Uterus (tissue), 4 donors: ENCODE results near the gene SLC4A8. TPM values are rescaled to one million over a fixed set of nuclear protein-coding genes. Genes with fewer than 3 reads are reported as not detected.

Experiments
- DNase-seq, 2 donors: peaks; one replicate each; pipeline ENCODE4 v3.0.0-alpha.2; 2019 to 2020
- H3K27ac ChIP-seq, 2 donors: fragments of 200-600 bp; sonication (generic); 1 replicate in 1 of 2; 2 replicates in 1 of 2; pipeline ENCODE4 v1.5.1; 2016 to 2018
- H3K27me3 ChIP-seq, 2 donors: fragments of 200-600 bp; sonication (generic); one replicate each; pipeline ENCODE4 v1.5.1; 2018 to 2019; ENCODE audit warnings: control low read depth in 1 of 2
- H3K36me3 ChIP-seq, 2 donors: fragments of 200-600 bp; sonication (generic); one replicate each; pipeline ENCODE4 v1.5.1; 2019; ENCODE audit warnings: control low read depth in 1 of 2
- H3K4me1 ChIP-seq, 2 donors: fragments of 200-600 bp; sonication (generic); one replicate each; pipeline ENCODE4 v1.5.1; 2018 to 2019; ENCODE audit warnings: control low read depth in 1 of 2
- H3K4me3 ChIP-seq, 2 donors: fragments of 200-600 bp; sonication (generic); 1 replicate in 1 of 2; 2 replicates in 1 of 2; pipeline ENCODE4 v1.5.1; 2018 to 2019; ENCODE audit warnings: mild to moderate bottlenecking in 1 of 2
- H3K9me3 ChIP-seq, 2 donors: fragments of 200-600 bp; sonication (generic); one replicate each; pipeline ENCODE4 v1.5.1; 2019; ENCODE audit warnings: control low read depth in 1 of 2
- POLR2A ChIP-seq, 2 donors: fragments of 450-650 bp; IDR thresholded peaks; one replicate each; pipeline ENCODE4 v1.6.1; 2016; ENCODE audit warnings: antibody characterized with exemption in 2 of 2, mild to moderate bottlenecking in 1 of 2, moderate library complexity in 1 of 2
- intact Hi-C: fragments of 100-400 bp; cut with DNase I; formaldehyde crosslinking; loops from one replicate; pipeline ENCODE4 v1.15.1; 2023; ENCODE audit warnings: low total_unique reads
- total RNA-seq, 4 donors: library from RNA; depleted of rRNA in 3 of 4; stranded (reverse); fragments of >200 nt in 3 of 4; gene quantifications; one replicate each; pipeline versions ENCODE4 v1.1.0 to v1.2.4, GENCODE V29; 2014 to 2023
- TF ChIP-seq, protein P1 (sequence below), 4 experiments: fragments of 200-600 bp in 2 of 4; fragments of 450-650 bp in 2 of 4; sonication (generic) in 2 of 4; IDR thresholded peaks; one replicate each; pipeline ENCODE4 v1.5.1; 2016 to 2019; ENCODE audit warnings: antibody characterized with exemption in 4 of 4, mild to moderate bottlenecking in 2 of 4, moderate library complexity in 1 of 4
- donor health status: DM: yes; HTN: yes; CAD: no.

SLC4A8 gene
- total RNA-seq, 4 donors from 2014 or later: under 0.01 to 8.0 (median 1.3) TPM; not detected in 1

GRCh38 chr12:51524386-51524901 is 99.8 kb downstream of the SLC4A8 start:
- Histone ChIP-seq H3K36me3 (no peaks in the 10 kb centered on the region), H3K9me3 (no peaks in the 10 kb centered on the region), H3K27me3 (no peaks in the 10 kb centered on the region), H3K27ac (no peak overlapping the region), H3K4me1 (no peaks in the 10 kb centered on the region), H3K4me3 (no peak overlapping the region)
- intact Hi-C loops: no loop called here
- DNase-seq: no peak
- TF ChIP-seq, protein P1, sequence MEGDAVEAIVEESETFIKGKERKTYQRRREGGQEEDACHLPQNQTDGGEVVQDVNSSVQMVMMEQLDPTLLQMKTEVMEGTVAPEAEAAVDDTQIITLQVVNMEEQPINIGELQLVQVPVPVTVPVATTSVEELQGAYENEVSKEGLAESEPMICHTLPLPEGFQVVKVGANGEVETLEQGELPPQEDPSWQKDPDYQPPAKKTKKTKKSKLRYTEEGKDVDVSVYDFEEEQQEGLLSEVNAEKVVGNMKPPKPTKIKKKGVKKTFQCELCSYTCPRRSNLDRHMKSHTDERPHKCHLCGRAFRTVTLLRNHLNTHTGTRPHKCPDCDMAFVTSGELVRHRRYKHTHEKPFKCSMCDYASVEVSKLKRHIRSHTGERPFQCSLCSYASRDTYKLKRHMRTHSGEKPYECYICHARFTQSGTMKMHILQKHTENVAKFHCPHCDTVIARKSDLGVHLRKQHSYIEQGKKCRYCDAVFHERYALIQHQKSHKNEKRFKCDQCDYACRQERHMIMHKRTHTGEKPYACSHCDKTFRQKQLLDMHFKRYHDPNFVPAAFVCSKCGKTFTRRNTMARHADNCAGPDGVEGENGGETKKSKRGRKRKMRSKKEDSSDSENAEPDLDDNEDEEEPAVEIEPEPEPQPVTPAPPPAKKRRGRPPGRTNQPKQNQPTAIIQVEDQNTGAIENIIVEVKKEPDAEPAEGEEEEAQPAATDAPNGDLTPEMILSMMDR (IDR thresholded peaks at IDR 0.05): no peak
- TF ChIP-seq POLR2A (IDR thresholded peaks at IDR 0.05): no peak

DNA sequence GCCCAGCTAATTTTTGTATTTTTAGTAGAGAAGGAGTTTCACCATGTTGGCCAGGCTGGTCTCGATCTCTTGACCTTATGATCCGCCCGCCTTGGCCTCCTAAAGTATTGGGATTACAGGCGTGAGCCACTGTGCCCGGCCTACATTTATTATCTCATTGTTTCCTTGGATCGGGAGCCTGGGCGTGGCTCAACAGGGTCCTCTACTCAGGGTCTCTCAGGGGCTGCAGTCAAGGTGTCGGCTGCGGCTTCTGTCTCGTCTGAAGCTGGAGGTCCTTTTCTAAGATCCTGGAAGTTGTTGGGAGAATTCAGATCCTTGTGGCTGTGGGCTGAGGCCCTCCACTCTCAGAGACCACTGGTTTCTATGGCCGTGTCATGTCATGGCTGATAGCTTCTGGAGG is 100.9 kb downstream of the SLC4A8 start:
- intact Hi-C loops: no loop called here

DNA sequence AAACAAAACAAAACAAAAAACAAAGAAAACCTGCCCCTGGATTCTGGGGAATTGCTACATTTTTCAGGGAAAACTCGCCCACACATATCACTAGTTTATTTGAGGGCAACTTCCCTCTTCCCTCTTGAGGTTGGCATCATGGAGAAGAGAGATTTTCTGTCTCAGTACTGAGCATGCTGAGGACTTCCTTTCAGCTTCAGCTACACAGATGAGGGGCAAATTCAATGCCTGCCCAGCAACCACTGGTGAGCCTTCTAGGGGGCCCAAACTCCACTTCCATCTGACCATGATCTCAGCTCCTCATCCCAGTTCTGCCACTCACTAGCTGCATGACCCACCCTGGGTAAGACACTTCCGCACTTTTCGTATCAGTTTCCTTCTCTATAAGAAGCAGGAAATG is 103.3 kb downstream of the SLC4A8 start:
- intact Hi-C loops: no loop called here
- no peak overlapping the region for H3K27ac ChIP-seq
- no peak overlapping the region for H3K4me3 ChIP-seq
- no peaks in the 10 kb centered on the region for H3K27me3 ChIP-seq
- no peaks in the 10 kb centered on the region for H3K4me1 ChIP-seq
- no peaks in the 10 kb centered on the region for H3K36me3 ChIP-seq
- TF ChIP-seq, protein P1 (IDR thresholded peaks at IDR 0.05): no peak
- TF ChIP-seq POLR2A (IDR thresholded peaks at IDR 0.05): no peak
- no peak for DNase-seq
- no peaks in the 10 kb centered on the region for H3K9me3 ChIP-seq

More for the DNA sequence above, 100.9 kb downstream of the SLC4A8 start:
- Histone ChIP-seq H3K36me3 (no peaks in the 10 kb centered on the region), H3K9me3 (no peaks in the 10 kb centered on the region), H3K27me3 (no peaks in the 10 kb centered on the region), H3K4me3 (no peak overlapping the region), H3K27ac (no peak overlapping the region), H3K4me1 (no peaks in the 10 kb centered on the region)
- TF ChIP-seq, protein P1 (IDR thresholded peaks at IDR 0.05): no peak
- no peak for TF ChIP-seq POLR2A (IDR thresholded peaks at IDR 0.05)
- DNase-seq: no peak

GRCh38 chr12:51528852-51529650 is 104.4 kb downstream of the SLC4A8 start:
- Histone ChIP-seq H3K27me3 (no peaks in the 10 kb centered on the region), H3K4me3 (no peak overlapping the region), H3K36me3 (no peaks in the 10 kb centered on the region), H3K27ac (no peak overlapping the region), H3K4me1 (no peaks in the 10 kb centered on the region), H3K9me3 (no peaks in the 10 kb centered on the region)
- no peak for TF ChIP-seq POLR2A (IDR thresholded peaks at IDR 0.05)
- TF ChIP-seq, protein P1 (IDR thresholded peaks at IDR 0.05): no peak
- intact Hi-C loops: no loop called here
- DNase-seq: no peak

DNA sequence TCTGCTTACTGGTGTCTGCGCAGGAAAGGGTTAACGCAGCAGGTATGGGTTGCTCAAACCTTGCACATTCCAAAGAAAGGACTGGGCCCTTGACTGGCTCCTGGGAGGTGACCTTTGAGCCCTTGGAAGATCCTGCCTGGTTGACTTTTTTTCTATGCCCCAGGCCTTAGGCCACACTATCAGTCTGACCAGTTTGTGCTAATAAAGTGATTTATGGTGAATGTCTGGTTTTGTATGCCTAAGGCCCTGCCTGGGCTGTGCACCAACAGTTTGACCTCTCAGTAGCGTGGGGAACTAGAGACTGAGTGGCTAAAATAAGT is 105.0 kb downstream of the SLC4A8 start:
- H3K4me1 ChIP-seq: no peaks in the 10 kb centered on the region
- H3K9me3 ChIP-seq: no peaks in the 10 kb centered on the region
- intact Hi-C loops: no loop called here

More for the DNA sequence above, 105.0 kb downstream of the SLC4A8 start:
- H3K27ac ChIP-seq: no peak overlapping the region
- TF ChIP-seq, protein P1 (IDR thresholded peaks at IDR 0.05): no peak
- TF ChIP-seq POLR2A (IDR thresholded peaks at IDR 0.05): no peak
- H3K4me3 ChIP-seq: no peak overlapping the region
- DNase-seq: no peak
- H3K36me3 ChIP-seq: no peaks in the 10 kb centered on the region
- H3K27me3 ChIP-seq: no peaks in the 10 kb centered on the region
